GM23248 (cell line): ENCODE data around the gene SLC38A6. TPM values are rescaled to one million over a fixed set of nuclear protein-coding genes. Genes with fewer than 3 reads are reported as not detected.
A peak's percentile ranks its signal among the peaks of the same experiment; 100 is the strongest.

Experiments used
- DNase-seq: peaks from one replicate; pipeline ENCODE4 v3.0.0-alpha.2; 2015
- H2AFZ ChIP-seq: fragments of 200-600 bp; sonication (generic); 2 replicates; pipeline ENCODE4 v1.6.1; 2016; ENCODE audit warnings: antibody characterized with exemption
- H3F3A ChIP-seq: fragments of 200-600 bp; sonication (generic); 2 replicates; pipeline ENCODE4 v1.6.1; 2016; ENCODE audit warnings: mild to moderate bottlenecking, antibody characterized with exemption, mixed run types; ENCODE audit not compliant: insufficient read depth
- H3K27ac ChIP-seq: fragments of 200-600 bp; sonication (generic); 2 replicates; pipeline ENCODE4 v1.5.1; 2016; ENCODE audit warnings: mild to moderate bottlenecking
- H3K27me3 ChIP-seq: fragments of 200-600 bp; sonication (generic); replicated peaks from 2 replicates; pipeline ENCODE4 v1.6.1; 2016; ENCODE audit warnings: mild to moderate bottlenecking; ENCODE audit not compliant: insufficient read depth
- H3K36me3 ChIP-seq: fragments of 200-600 bp; sonication (generic); 2 replicates; pipeline ENCODE4 v1.6.1; 2016; ENCODE audit warnings: low read depth, mild to moderate bottlenecking
- H3K4me1 ChIP-seq: fragments of 200-600 bp; sonication (generic); 2 replicates; pipeline ENCODE4 v1.6.1; 2016; ENCODE audit warnings: mild to moderate bottlenecking; ENCODE audit not compliant: insufficient read depth
- H3K4me2 ChIP-seq: fragments of 200-600 bp; sonication (generic); one replicate; pipeline ENCODE4 v1.6.1; 2016; ENCODE audit warnings: mild to moderate bottlenecking; ENCODE audit not compliant: unreplicated experiment
- H3K4me3 ChIP-seq: fragments of 200-600 bp; sonication (generic); 2 replicates; pipeline ENCODE4 v1.5.1; 2016; ENCODE audit warnings: mild to moderate bottlenecking
- H3K79me2 ChIP-seq: fragments of 200-600 bp; sonication (generic); 2 replicates; pipeline ENCODE4 v1.6.1; 2016; ENCODE audit warnings: mild to moderate bottlenecking; ENCODE audit not compliant: insufficient read depth
- H3K9ac ChIP-seq: fragments of 200-600 bp; sonication (generic); 2 replicates; pipeline ENCODE4 v1.6.1; 2016; ENCODE audit warnings: mild to moderate bottlenecking
- H3K9me2 ChIP-seq: fragments of 200-600 bp; sonication (generic); 2 replicates; pipeline ENCODE4 v1.6.1; 2016; ENCODE audit warnings: mixed run types, mild to moderate bottlenecking, moderate library complexity; ENCODE audit not compliant: insufficient read depth
- H3K9me3 ChIP-seq: fragments of 200-600 bp; sonication (generic); one replicate; pipeline ENCODE4 v1.6.1; 2017; ENCODE audit warnings: low read depth
- H4K20me1 ChIP-seq: fragments of 200-600 bp; sonication (generic); 2 replicates; pipeline ENCODE4 v1.6.0; 2016; ENCODE audit not compliant: insufficient read depth
- EZH2 ChIP-seq: fragments of 200-600 bp; sonication (generic); IDR thresholded peaks from 2 replicates; pipeline ENCODE4 v1.6.1; 2018; ENCODE audit warnings: antibody characterized with exemption, mild to moderate bottlenecking; ENCODE audit not compliant: insufficient read depth, poor library complexity, severe bottlenecking
- EZH2phosphoT487 ChIP-seq: fragments of 200-600 bp; sonication (generic); IDR thresholded peaks from 2 replicates; pipeline ENCODE4 v1.6.1; 2018; ENCODE audit warnings: antibody characterized with exemption, moderate library complexity, mild to moderate bottlenecking, low read depth; ENCODE audit not compliant: insufficient read depth
- whole genome bisulfite sequencing, 2 experiments: methylation state at CpG; one replicate each; pipeline ENCODE4 v1.1.6; 2015 to 2017; ENCODE audit warnings: low lambda C conversion rate in 2 of 2, low coverage in 1 of 2; ENCODE audit errors: missing lambda C conversion rate in 2 of 2; 5-methylcytosine and 5-hydroxymethylcytosine counted together
- in situ Hi-C: fragments of 300-500 bp; cut with MboI; formaldehyde crosslinking; loops from 2 replicates; pipeline ENCODE4 v1.15.0; 2020
- polyA plus RNA-seq: library from polyadenylated mRNA; unstranded; fragments of >200 nt; fragmentation: Nextera tagmentation; extraction: Ambion mirVana; gene quantifications from 2 replicates; pipeline ENCODE4 v1.2.1, GENCODE V29; 2016
- total RNA-seq: library from RNA; depleted of rRNA; stranded (reverse); fragments of >200 nt; shearing (Covaris generic); gene quantifications from 2 replicates; pipeline ENCODE4 v1.2.3, GENCODE V29; 2014

Gene SLC38A6
- total and polyA plus RNA-seq, 2 experiments from 2014 or later = 21.5 to 29.8 TPM

- H3K27me3 ChIP-seq = no peaks in the 10 kb centered on the region
- H3K9me3 ChIP-seq = no peaks in the 10 kb centered on the region
- no peaks in the 10 kb centered on the region for H3K9me2 ChIP-seq
- no peak overlapping the region for H3K4me3 ChIP-seq
- in situ Hi-C loops = no loop called here
- H2AFZ ChIP-seq = no peak overlapping the region
- 54 to 64% methylated on average over 4 of the region's 4 CpGs for WGBS, 2 experiments
- no peak overlapping the region for H3K4me2 ChIP-seq
- H4K20me1 ChIP-seq = no peaks in the 10 kb centered on the region
- no peak overlapping the region for H3K9ac ChIP-seq
- peak; percentile 15 for DNase-seq
- H3F3A ChIP-seq = peaks cover 17% of the 10 kb centered on the region; the same call in 1 of the 2 replicates
- peaks cover 23% of the 10 kb centered on the region for H3K4me1 ChIP-seq
- H3K27ac ChIP-seq = no peak overlapping the region
- no peak for TF ChIP-seq EZH2phosphoT487
- no peak for TF ChIP-seq EZH2
- H3K36me3 ChIP-seq = no peaks in the 10 kb centered on the region
- peaks cover 10% of the 10 kb centered on the region for H3K79me2 ChIP-seq
Observed at GRCh38 chr14:60944204-60944603, 36.8 kb upstream of the SLC38A6 start.

DNA sequence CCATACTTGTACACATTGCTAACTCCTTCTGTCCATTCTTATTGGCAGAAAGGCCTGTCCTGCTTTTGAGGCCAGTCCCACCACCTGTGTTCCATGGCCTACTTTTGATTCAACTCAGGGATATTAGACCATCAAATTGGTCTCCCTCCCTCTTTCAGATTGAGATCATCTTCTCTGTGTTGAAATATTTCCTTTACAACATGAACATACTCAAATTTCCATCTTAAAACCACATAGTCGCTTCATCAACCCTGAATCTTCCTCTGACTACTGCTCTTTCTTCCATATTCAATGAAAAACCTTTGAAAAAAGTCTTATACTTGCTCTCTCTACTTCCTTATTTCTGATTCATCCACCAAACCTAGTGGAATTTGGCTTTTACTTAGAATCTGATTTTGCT lies 35.1 kb upstream of the SLC38A6 start:
- in situ Hi-C loops = no loop called here
- Histone ChIP-seq H3K4me1 (peaks cover 24% of the 10 kb centered on the region), H3K79me2 (no peaks in the 10 kb centered on the region), H3K4me3 (no peak overlapping the region), H3F3A (peaks cover 17% of the 10 kb centered on the region; the same call in 1 of the 2 replicates), H3K27me3 (no peaks in the 10 kb centered on the region), H2AFZ (no peak overlapping the region), H3K27ac (no peak overlapping the region), H3K36me3 (no peaks in the 10 kb centered on the region), H3K4me2 (no peak overlapping the region), H3K9me2 (no peaks in the 10 kb centered on the region), H4K20me1 (no peaks in the 10 kb centered on the region), H3K9me3 (no peaks in the 10 kb centered on the region), H3K9ac (no peak overlapping the region)
- no peak for TF ChIP-seq EZH2
- no peak for TF ChIP-seq EZH2phosphoT487
- WGBS, 2 experiments = 88 to 97% methylated on average over 1 of the region's 1 CpG
- peak; percentile 27 for DNase-seq

- Histone ChIP-seq H3K79me2 (peaks cover 5% of the 10 kb centered on the region; the same call in 1 of the 2 replicates), H3K4me1 (peaks cover 32% of the 10 kb centered on the region), H3K4me3 (no peak overlapping the region), H3K27ac (no peak overlapping the region), H3K27me3 (no peaks in the 10 kb centered on the region), H3K9me3 (no peaks in the 10 kb centered on the region), H2AFZ (no peak overlapping the region), H3K9ac (no peak overlapping the region), H3K9me2 (no peaks in the 10 kb centered on the region), H3K4me2 (no peak overlapping the region), H3K36me3 (no peaks in the 10 kb centered on the region), H3F3A (peaks cover 17% of the 10 kb centered on the region; the same call in 1 of the 2 replicates), H4K20me1 (no peaks in the 10 kb centered on the region)
- no peak for DNase-seq
- in situ Hi-C loops = no loop called here
- TF ChIP-seq EZH2 (no peak), EZH2phosphoT487 (no peak)
- 84 to 88% methylated on average over 3 of the region's 3 CpGs for WGBS, 2 experiments
Observed at GRCh38 chr14:60946773-60947172, 34.3 kb upstream of the SLC38A6 start.

- H3K4me3 ChIP-seq = no peak overlapping the region
- H4K20me1 ChIP-seq = no peaks in the 10 kb centered on the region
- no peaks in the 10 kb centered on the region for H3K36me3 ChIP-seq
- in situ Hi-C loops = no loop called here
- H3K9me3 ChIP-seq = peaks cover 4% of the 10 kb centered on the region
- H3F3A ChIP-seq = no peaks in the 10 kb centered on the region
- H3K27me3 ChIP-seq = no peaks in the 10 kb centered on the region
- H3K9ac ChIP-seq = no peak overlapping the region
- H3K4me2 ChIP-seq = no peak overlapping the region
- H3K4me1 ChIP-seq = peaks cover 13% of the 10 kb centered on the region
- H3K79me2 ChIP-seq = peaks cover 35% of the 10 kb centered on the region
- TF ChIP-seq EZH2 = no peak
- no peak for TF ChIP-seq EZH2phosphoT487
- H3K9me2 ChIP-seq = no peaks in the 10 kb centered on the region
- WGBS, 2 experiments = 60 to 61% methylated on average over 3 of the region's 3 CpGs
- H3K27ac ChIP-seq = 0 out of 2 replicates have a peak overlapping the region, but pooled peaks have one; percentile 1
- peak; percentile 44 for DNase-seq
- H2AFZ ChIP-seq = no peak overlapping the region
Observed at GRCh38 chr14:60951776-60952435, 29.1 kb upstream of the SLC38A6 start.

DNA sequence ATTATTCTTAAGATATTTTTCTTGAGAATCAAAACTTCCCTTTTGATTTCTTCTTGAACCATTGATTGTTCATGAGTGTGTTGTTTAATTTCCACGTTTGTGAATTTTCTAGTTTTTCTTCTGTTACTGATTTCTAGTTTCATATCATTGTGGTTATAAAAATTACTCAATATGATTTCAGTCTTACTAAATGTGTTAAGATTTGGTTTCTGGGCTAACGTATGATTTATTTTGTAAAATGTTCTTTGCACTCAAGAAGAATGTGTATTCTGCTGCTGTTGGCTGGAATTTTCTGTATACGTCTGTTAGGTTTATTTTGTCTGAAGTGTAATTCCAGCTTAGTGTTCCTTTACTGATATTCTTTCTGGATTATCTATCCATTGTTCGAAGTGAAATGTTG lies 24.8 kb upstream of the SLC38A6 start:
- H2AFZ ChIP-seq = no peak overlapping the region
- WGBS, 2 experiments = 86 to 90% methylated on average over 4 of the region's 4 CpGs
- peaks cover 12% of the 10 kb centered on the region for H3K9me3 ChIP-seq
- TF ChIP-seq EZH2 (no peak), EZH2phosphoT487 (no peak)
- H3K27ac ChIP-seq = no peak overlapping the region
- H3K27me3 ChIP-seq = no peaks in the 10 kb centered on the region
- DNase-seq = no peak
- H3K9me2 ChIP-seq = no peaks in the 10 kb centered on the region
- H3K4me2 ChIP-seq = no peak overlapping the region
- peaks cover 68% of the 10 kb centered on the region for H3K79me2 ChIP-seq
- in situ Hi-C loops = no loop called here
- H3K36me3 ChIP-seq = peaks cover 9% of the 10 kb centered on the region; the same call in 1 of the 2 replicates
- H3F3A ChIP-seq = no peaks in the 10 kb centered on the region
- H3K4me1 ChIP-seq = peaks cover 10% of the 10 kb centered on the region
- no peak overlapping the region for H3K9ac ChIP-seq
- H3K4me3 ChIP-seq = no peak overlapping the region
- H4K20me1 ChIP-seq = no peaks in the 10 kb centered on the region
